ENCODE data around the gene TMPRSS13.
"Not testable (repeated sequence)": the region's sequence is repeated elsewhere in the genome, so short reads cannot be mapped to it uniquely, and the experiment has no call there.

TMPRSS13 gene

DNA sequence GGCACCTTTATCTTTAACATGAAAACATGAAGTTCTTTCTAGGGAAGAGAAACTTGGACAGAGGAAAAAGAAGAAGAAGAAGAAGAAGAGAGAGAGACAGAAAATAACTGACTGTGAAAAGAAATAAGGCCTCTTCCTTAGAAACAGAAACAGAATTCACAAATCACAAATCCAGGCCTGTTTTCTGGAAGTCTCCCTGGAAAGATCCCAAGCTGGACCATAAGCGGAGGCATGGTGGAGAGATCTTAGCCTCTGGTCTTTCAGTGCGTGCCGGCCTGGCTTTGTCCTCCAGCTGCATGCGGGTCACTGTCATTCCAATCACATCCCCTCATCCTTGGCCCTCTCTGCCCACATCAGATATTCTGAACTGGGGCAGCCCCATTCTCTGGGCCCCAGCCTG is 59.6 kb downstream of the TMPRSS13 start:
- no peak for DNase-seq

GRCh38 chr11:117868815-117869561 is 60.2 kb downstream of the TMPRSS13 start:
- DNase-seq, result no peak

DNA sequence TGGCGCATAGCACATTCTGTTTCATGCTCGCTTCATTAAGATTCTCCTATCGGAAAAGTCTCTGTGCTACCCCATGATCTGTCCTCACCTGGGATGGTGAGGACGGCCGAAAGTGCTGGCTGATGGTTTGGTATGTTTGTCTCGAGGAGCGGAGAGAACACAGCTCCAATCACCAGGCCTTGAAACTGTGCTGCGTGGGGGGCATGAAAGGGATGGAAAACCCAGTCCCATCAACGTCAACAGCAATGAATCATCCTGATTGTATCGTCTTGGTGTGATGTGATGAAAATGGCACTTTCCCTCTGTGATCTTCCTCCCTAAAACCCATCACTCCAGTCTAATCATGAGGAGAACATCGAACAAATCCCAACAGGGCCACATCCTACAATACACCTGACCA is 61.1 kb downstream of the TMPRSS13 start:
- DNase-seq, result no peak

- no peak for DNase-seq
Observed at GRCh38 chr11:117866526-117866925, 62.7 kb downstream of the TMPRSS13 start.

DNA sequence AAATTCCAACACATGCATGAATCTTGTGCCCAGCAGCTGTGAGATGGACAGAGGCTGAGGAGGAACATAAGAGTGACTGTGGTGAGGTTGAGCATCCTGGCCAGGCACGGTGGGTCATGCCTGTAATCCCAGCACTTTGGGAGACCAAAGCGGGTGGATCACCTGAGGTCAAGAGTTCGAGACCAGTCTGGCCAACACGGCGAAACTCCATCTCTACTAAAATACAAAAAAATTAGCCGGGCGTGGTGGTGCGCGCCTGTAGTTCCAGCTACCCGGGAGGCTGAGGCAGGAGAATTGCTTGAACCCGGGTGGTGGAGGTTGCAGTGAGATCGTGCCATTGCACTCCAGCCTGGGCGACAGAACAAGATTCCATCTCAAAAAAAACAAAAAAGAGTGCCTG is 63.7 kb downstream of the TMPRSS13 start:
- DNase-seq, result not testable (repeated sequence)

GRCh38 chr11:117863383-117863782 is 65.8 kb downstream of the TMPRSS13 start:
- DNase-seq, result no peak

GRCh38 chr11:117862753-117863152 is 66.4 kb downstream of the TMPRSS13 start:
- DNase-seq, result no peak

- DNase-seq, result peak; percentile 37
Observed at GRCh38 chr11:117862019-117862725, 67.0 kb downstream of the TMPRSS13 start.

GRCh38 chr11:117861151-117862018 is 67.8 kb downstream of the TMPRSS13 start:
- DNase-seq, result peak; percentile 40

- DNase-seq, result no peak
Observed at GRCh38 chr11:117860139-117860538, 69.1 kb downstream of the TMPRSS13 start.

DNA sequence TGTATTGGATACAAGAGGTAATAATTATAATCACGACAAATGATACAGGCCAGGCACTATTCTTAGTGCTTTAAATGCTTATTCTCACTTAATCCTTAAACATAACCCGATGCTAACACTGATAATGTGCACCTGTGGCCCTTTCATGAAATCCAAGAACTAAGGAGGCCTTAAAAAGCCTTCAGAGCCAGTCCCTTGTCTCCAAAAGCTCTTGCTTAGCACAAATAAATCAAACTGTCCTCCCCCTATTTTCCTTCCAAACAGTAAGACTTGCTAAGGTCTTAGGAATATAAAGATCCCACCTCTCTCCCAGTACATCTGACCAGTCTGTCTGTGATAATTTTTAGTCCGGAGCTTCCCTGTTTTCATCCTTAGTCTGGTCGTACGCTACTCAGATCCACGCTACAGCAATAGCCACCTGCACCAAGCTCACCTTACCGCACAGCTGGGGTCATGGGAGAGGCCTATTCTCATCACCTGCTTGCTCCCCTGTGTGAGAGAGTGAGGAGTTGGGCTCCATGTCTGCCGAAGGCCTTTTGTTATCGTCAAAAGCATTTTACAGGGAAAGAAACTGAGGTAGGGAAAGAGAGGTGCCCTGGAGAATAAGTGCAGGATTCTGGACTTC is 69.6 kb downstream of the TMPRSS13 start:
- no peak for DNase-seq

DNA sequence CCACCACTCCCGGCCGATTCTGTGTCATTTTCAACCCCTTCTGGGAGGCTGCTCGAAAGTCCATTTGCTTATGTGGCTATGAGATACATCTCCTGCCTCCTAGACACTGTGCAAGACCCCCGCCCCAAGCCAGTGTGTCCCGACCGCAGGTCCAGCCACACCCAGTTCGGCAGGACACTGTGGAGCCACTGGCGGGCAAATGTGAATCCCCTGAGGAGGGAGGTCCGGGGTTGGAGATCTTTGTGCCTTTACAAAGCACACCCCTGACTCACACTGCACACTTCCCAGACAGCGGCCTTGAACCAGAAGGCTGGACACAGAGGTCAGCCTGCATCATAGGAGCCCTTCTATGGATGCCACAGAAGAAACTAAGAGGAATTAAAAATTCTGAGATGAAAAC is 70.1 kb downstream of the TMPRSS13 start:
- DNase-seq, result peak; percentile 42

GRCh38 chr11:117857734-117858414 is 71.3 kb downstream of the TMPRSS13 start:
- no peak for DNase-seq

DNA sequence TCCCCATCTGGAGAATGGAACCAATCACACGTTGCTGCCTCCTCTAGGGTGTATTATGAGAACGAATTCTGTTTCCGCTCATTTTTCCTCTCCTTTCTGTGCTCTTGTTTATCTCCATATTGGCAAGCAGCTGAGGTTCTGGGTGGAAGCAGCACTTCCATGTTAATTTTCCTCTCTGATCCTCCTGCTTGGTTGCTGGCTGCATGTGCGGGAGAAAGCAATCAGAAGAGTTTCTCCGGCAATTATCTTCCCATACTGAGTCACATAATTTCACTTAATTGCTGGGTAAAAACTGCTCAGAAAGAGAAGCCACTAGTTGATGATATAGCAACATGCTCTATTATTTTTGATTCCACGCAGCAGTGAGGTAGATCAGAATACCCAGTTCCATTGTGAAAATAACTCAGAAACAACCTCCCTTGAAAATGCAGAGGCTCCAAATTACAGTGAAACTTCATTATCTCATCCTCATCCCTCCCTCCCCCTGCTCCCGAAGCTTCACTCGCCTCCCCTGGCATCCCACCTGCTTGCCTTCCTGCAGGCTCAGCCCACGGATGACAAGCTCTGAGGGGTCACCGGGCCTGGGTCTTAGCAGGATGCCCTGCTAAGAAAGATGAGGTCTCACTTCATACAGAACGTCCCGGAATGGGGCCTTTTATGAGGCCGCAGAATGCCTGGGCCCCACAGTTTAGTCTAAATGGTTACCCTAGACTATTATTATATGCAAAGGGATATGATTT is 73.1 kb downstream of the TMPRSS13 start:
- no peak for DNase-seq

- DNase-seq, result no peak
Observed at GRCh38 chr11:117855186-117855845, 73.9 kb downstream of the TMPRSS13 start.

DNA sequence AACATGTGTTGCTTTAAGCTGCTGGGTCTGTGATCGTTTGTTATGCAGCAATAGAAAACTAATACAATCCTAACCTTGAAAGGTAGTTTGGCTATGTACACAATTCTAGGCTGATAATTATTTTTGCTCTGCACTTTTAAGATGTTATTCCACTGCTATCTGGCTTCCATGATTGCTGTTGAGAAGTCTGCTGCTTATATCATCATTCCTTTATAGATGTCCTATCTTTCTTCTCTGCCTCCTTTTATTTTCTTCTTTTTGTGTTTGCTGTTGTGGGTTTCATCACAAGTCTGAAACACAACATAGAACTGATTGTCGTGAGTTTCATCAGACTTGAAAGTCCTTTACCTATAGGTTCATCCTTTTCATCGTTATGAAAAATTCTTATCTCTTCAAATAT is 76.9 kb downstream of the TMPRSS13 start:
- no peak for DNase-seq

DNA sequence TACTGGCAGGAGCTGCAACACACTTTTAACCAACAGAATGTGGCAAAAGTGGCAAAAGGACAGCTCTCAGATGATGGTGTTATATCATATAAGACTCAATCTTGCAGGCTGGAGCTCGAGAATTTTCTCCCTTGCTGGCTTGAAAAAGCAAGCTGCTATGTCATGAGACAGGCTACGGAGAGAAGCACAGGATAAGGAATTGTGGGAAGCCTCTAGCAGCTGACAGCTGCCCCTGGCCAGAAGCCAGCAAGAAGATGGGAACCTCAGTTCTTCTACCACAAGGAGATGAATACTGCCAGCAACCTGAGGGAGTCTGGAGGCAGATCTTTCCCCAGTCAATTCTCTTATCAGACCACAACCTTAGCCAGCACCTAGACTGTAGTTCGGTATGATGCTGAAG is 77.3 kb downstream of the TMPRSS13 start:
- DNase-seq, result no peak

- no peak for DNase-seq
Observed at GRCh38 chr11:117851106-117851505, 78.1 kb downstream of the TMPRSS13 start.
